Choroid plexus epithelial cell (primary cell): Measurements from ENCODE around the gene TSPAN5.

Source experiments
- DNase-seq: peaks from one replicate; pipeline ENCODE4 v3.0.0-alpha.2; 2010; ENCODE audit warnings: low read depth
- H3K4me3 ChIP-seq: 2 replicates; pipeline ENCODE4 v1.5.1; 2011; ENCODE audit warnings: low read depth, mild to moderate bottlenecking, control low read depth, low read length, moderate library complexity
- TF ChIP-seq, protein P1 (sequence below): conservative IDR thresholded peaks from 2 replicates; pipeline ENCODE4 v1.5.1; 2011; ENCODE audit warnings: low read depth, mild to moderate bottlenecking, control low read depth, inconsistent platforms, low read length, moderate library complexity

Gene TSPAN5

DNA sequence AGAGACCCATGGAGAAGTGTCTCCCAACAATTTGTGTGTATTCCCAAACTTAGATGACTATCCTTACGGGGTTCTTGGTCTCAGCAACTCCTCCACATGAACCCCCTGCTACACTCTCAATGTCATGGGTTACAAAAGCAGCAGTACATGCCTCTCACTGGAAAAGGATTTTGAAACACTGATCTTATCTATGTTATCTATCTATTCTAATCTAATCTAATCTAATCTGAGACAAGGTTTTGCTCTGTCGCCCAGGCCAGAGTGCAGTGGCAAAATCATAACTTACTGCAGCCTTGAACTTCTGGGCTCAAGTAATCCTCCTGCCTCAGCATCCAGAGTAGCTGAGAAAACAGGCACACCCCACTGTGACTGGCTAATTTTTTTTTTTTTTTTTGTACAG lies 19.3 kb downstream of the TSPAN5 start:
- no peak overlapping the region for H3K4me3 ChIP-seq
- TF ChIP-seq, protein P1, sequence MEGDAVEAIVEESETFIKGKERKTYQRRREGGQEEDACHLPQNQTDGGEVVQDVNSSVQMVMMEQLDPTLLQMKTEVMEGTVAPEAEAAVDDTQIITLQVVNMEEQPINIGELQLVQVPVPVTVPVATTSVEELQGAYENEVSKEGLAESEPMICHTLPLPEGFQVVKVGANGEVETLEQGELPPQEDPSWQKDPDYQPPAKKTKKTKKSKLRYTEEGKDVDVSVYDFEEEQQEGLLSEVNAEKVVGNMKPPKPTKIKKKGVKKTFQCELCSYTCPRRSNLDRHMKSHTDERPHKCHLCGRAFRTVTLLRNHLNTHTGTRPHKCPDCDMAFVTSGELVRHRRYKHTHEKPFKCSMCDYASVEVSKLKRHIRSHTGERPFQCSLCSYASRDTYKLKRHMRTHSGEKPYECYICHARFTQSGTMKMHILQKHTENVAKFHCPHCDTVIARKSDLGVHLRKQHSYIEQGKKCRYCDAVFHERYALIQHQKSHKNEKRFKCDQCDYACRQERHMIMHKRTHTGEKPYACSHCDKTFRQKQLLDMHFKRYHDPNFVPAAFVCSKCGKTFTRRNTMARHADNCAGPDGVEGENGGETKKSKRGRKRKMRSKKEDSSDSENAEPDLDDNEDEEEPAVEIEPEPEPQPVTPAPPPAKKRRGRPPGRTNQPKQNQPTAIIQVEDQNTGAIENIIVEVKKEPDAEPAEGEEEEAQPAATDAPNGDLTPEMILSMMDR: no peak
- DNase-seq: no peak

DNA sequence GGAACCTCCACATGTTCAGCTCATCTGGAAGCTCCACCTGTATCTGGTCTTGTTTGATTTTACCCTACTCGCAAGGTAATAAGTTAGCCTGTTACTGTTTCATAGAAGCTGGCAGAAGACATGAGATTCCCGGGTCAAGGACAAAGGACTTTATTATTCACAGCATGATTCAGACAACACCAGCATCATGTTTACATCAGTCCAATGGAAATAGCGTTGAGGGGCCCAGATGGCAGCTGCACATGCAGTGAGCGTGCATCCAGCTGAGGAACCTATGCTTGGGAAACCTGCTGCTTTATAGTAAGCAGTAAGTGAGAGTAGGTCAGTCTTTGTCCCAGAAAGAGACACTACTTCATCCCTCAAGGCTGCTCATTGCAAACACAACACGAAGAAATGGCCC lies 19.8 kb downstream of the TSPAN5 start:
- TF ChIP-seq, protein P1: no peak
- DNase-seq: no peak
- H3K4me3 ChIP-seq: no peak overlapping the region

DNA sequence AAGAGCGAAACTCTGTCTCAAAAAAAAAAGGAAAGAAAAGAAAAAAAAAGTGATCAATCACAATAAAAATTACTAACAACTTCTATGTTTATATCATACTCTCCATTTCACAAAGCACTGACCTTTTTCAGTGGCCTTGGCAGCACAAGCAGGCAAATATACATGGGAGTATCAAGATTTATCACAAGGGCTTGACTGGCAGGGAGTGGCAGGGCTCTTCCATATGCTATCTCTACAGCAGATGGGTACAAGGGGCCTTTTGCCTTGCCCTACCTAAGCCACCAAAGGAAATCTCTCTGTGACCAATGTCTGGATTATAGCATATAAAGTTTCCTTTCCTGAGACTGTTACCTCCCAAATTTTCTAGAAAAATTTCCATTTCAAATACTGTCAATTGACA lies 24.4 kb downstream of the TSPAN5 start:
- H3K4me3 ChIP-seq: no peak overlapping the region
- TF ChIP-seq, protein P1: no peak
- DNase-seq: no peak

DNA sequence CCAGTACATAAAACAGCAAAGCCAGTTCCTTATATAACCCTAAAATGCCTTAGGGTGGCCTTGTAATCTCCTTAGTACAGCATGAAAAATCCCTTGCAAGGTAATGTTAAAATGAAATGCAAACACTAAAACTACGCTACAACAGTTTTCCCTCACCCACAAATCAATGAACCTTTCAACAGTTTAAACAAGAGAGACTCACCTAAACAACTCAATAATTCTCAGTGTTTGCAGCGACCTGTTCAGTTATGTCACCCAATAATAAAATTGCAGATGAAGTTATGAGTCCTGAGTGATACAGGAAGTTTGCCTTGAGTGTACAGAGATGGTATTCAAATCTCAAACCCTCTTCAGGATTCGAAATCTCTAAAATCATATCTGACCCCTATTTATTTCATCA lies 25.3 kb downstream of the TSPAN5 start:
- TF ChIP-seq, protein P1: no peak
- no peak overlapping the region for H3K4me3 ChIP-seq
- DNase-seq: no peak

DNA sequence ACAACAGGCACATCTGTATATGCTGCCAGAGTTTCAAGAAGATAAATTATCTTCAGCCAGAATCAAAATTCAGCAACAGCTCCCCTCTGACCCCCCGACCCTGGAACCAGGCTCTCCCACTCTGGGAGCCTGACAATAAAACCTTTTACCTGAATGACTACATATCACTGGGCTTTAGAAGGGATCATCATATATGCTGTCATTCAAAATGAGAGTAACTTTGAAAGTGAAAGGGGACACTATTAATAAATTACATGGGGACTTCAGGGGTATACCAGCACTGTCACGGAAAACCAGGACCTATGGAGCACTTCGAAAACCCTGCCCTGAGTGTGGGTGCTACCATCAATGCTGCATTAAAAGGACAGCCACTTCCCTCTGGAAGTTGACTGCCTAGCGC lies 26.2 kb downstream of the TSPAN5 start:
- no peak overlapping the region for H3K4me3 ChIP-seq
- TF ChIP-seq, protein P1: no peak
- DNase-seq: no peak

DNA sequence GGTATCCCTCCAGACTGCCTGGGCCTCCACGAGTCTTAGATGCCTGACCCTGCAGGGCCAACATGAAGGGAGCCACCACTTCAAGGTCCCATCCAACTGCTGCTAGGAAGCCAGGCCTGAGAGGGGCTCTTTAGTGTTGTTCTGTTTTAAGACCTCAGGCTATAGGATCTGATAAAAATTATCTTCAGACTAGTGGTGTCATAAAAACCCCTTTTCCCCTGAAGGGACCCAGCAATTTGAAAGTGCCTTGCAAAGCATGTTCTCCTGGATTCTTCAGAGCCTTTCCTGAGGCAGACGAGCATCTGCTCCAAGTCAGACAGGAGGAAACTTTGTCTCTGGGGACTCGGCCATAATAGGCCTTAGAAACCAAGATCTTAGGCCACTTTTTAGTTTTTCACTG lies 26.9 kb downstream of the TSPAN5 start:
- DNase-seq: no peak
- TF ChIP-seq, protein P1: no peak
- H3K4me3 ChIP-seq: no peak overlapping the region

DNA sequence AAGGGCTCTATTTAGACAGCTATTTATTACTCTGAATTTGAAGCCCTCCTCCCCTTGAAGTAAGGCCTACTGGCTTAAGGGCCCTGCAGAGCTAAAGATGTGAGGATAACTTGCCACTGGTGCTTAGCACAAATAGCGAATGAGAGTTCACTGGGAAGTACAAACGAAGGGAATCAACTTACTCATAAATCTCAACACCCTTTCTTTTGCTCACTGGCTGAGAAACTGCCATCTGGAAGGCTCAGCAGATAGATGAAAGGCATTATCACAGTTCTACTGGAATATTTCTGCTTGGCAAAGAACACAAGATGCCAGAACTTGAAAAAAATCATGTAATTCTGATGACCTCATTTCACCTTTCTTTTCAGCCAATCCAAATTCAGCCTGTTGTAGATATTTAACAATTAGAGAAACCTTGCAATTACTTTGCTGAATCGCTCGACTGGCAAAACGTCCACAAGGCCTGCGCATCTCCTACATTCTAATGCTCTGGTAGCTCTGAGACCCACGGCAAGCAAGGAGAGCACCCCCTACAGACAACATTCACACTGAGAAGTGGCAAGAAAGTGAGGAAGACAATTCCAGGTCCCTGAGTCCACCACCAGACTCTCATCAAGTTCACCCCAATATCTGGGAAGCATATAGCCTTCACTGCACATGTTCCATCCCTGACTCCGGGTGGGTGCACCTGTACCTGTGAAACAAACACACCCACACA lies 27.5 kb downstream of the TSPAN5 start:
- DNase-seq: no peak
- TF ChIP-seq, protein P1: peak; percentile 9
- no peak overlapping the region for H3K4me3 ChIP-seq
